CD4-positive, alpha-beta T cell treated with Interleukin-6 at 100 ng/mL for 8 hours (primary cell): ENCODE data around the gene IL2RG.
A peak's percentile ranks its signal among the peaks of the same experiment; 100 is the strongest.

Experiments
- DNase-seq: peaks from one replicate; pipeline ENCODE4 v3.0.0-alpha.2; 2020; ENCODE audit warnings: mixed read lengths, low spot score

The IL2RG gene

GRCh38 chrX:71068044-71068918 lies 43.1 kb downstream of the IL2RG start, which contains the start of gene SNX12:
TSS of gene SNX12 (minus strand) at chrX:71068334. CDS start at chrX:71068306, 28 bp downstream.
- peak; percentile 90 for DNase-seq

GRCh38 chrX:71067712-71068043 lies 43.7 kb downstream of the IL2RG start:
- no peak for DNase-seq

DNA sequence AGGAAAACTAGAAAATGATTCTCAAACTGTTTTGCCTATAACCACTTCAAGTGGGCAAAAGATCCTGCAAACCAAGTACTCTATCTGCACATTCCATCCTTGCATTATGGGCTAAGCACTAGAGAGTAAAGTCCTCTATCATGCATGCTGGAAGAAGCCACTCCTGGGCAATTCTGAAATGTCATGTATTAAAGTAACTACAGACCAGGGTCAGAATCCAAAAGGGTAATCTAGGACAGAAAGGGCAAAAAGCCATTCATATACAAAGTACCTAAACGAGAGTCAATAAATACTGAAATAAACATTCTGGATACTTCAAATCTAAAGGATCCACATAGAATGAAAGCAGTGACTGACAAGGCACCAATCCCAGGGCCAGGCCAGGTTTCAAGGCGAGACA lies 44.3 kb downstream of the IL2RG start:
- no peak for DNase-seq

- DNase-seq, result no peak
These were observed 51.2 kb downstream of the IL2RG start for GRCh38 chrX:71060127-71060526.

GRCh38 chrX:71057848-71058530 lies 53.4 kb downstream of the IL2RG start:
- DNase-seq, result no peak
